NCI-H748 (cell line): Measurements from ENCODE around the gene ZNF148.

ENCODE experiments used
- DNase-seq: peaks from one replicate; lab custom pipeline; 2025; ENCODE audit not compliant: unreplicated experiment; lab: John Stamatoyannopoulos, UW

ZNF148 gene

GRCh38 chr3:125334675-125335560, 40.2 kb downstream of the ZNF148 start:
- no peak for DNase-seq

DNA sequence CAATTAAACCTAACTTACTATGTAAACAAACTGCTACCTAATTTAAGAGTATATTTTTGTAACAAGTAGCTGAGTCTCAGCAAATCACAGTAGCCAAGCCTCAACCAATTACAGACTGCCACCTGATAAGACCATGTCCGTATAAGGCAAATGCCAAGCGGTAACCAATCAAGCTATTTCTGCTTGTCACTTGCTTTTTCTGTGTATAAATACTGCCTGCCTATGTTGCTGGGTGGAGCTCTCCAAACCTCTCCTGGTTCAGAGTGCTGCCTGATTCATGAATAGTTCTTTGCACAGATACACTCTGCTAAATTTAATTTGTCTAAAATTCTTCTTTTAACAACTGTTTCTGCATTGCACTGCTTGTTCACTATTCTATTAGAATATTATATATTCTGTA, 42.6 kb downstream of the ZNF148 start:
- no peak for DNase-seq

DNA sequence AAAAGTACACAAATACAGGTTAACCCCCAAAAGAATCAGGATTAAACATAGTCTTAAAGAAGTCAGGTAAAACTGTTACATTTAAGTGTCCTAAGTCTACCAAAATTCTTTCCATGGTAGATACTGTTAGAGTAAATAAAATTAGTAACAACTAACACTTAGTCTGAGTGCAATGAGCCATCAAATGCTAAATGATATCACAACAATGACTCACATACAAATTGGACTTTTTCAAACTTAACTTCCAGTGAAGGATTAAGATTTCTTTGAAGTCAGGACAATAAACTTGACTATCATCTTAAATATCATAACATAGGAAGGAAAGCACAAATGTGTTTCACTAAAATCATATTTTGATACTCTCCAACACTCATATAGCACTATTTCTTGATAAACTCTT, 43.9 kb downstream of the ZNF148 start:
- no peak for DNase-seq

DNA sequence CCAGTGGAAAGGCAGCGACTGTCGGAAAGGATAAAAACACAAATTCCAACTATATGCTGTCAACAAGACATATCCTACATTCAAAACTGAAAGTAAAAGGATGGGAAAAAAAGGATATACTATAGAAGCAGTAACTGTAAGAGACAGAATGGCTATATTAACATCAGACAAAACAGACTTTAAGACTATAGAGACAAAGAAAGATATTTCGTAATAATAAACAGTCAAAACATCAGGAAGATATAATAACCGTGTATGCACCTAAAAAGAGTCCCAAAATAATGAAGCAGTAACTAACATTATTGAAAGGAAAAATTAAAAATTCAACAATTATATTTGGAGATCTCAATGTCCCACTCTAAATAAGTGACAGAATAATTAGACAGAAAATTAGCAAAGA, 48.2 kb downstream of the ZNF148 start:
- DNase-seq = no peak

DNA sequence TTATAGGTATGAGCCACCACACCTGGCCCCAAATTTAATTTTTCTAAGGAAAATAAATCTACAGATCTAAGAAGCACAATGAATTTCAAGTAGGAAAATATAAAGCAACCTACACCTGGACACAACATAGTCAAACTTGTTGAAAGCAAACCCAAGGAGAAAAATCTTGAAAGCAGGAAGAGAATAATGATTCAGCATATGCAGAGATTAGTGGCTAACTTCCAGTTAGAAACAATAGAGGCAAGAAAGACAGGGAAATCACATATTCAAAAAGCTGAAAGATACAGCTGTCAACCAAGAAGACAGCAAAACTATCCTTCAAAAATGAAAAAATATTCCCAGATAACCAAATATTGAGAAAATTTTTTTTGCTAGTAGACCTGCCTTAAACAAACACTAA, 49.4 kb downstream of the ZNF148 start:
- DNase-seq = no peak

GRCh38 chr3:125324341-125324740, 50.8 kb downstream of the ZNF148 start:
- no peak for DNase-seq

DNA sequence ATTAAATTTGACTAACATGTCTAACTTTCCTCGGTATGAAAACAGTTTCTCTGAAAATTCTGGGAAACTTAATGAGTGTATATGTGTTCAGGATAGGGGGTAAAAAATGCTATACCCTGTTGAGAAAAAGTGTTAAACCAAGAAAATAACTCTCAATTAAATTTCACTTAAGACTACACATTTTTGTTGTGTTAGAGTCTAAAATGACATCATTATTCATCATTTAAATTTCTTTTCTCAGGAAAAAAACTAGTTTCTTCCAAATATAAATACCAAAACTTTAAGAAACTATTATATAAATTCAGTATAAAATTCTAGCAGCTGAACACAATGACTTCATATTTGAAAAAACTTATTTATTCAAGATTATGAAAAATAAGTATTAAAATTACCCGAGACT, 52.2 kb downstream of the ZNF148 start:
- no peak for DNase-seq

DNA sequence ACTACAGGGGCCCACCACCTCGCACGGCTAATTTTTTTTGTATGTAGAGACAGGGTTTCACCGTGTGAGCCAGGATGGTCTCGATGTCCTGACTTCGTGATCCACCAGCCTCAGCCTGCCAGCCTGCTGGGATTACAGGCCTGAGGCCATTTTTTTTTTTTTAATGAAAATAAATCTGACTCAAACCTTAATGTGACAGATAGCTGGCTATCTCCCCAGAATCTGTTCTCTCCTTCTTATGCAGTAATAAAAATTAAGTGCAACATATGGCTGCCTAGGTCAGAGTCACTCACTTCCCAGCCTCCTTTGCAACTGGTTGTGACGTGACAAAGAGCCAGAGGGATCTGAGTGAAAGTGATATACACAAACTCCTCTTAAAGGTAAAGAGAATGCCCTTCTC, 53.0 kb downstream of the ZNF148 start:
- no peak for DNase-seq

GRCh38 chr3:125319765-125320164, 55.4 kb downstream of the ZNF148 start:
- DNase-seq = peak; percentile 1

GRCh38 chr3:125318871-125319270, 56.3 kb downstream of the ZNF148 start:
- DNase-seq = no peak

DNA sequence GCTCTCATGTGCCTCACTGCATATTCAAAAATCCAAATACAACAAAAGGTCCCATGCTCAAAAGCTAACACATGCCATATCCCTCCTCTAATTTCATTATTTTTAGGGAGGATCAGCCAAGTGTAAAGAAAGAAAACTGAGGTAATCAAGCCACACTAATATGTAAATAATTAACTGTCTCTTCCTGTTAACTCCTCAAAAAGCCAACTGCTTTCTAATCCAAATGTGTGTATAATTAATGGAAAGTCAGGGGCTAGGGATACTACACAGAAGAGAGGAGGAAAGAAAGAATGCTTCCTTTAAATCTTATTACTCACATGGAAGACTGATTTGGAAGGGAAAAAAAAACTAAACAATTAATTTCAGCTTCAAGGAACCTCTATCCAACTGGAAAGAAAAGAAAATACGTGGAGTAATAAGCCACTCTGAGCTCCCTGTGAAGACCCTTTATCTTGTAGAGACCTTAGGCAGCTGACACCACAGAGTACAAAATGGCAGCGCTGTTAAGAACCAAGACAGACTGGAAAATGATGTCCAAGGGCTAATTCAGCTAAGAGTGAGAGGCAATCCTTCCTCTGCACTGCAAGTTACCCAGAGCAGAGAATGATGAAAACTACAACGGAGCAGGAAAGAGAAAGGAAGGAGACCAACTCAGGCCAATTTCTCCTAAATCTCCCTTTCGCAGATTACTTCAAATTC, 56.8 kb downstream of the ZNF148 start:
- DNase-seq = no peak

DNA sequence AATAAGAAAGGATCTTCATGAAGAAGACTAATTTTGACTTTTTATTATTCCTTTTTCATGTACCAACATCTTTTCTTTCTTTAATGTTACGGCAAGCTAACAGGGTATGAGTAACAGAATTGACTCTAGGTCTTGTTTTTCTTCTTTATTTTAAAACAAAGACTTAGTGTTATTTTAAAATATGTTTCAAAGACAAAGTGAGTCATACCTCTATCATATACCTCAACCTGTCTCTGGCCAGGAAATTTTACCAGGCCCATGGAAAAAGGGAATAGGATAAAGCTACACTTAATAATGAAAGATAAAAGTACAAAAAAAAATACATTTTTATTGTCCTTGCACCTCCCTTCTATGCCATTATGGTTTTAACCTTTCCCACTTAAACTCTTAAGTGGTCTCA, 57.4 kb downstream of the ZNF148 start:
- DNase-seq = no peak

- DNase-seq = no peak
These were observed 58.2 kb downstream of the ZNF148 start for GRCh38 chr3:125316949-125317348.

GRCh38 chr3:125316246-125316645, 58.9 kb downstream of the ZNF148 start:
- DNase-seq = no peak

GRCh38 chr3:125313060-125313635, 62.0 kb downstream of the ZNF148 start:
- no peak for DNase-seq

DNA sequence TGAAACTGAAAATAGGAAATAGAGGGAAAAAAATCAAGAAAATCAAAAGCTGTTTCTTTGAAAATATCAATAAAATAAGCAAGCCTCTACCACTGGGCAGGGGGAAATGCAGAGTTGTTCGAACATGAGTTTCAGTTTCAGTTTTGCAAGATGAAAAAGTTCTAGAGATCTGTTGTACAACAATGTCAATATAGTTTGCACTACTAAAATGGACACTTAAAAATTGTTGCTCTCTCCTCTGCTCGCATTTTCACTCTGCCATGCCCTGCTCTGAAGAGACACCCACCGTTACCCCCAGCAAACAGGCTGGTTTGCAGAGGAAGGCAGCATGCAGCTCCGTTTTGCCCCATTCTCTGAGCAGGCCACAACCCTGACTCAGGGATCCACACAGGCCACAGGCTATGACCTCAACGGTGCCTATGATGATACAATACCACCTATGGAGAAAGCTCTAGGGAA, 64.5 kb downstream of the ZNF148 start:
- DNase-seq = no peak

- no peak for DNase-seq
These were observed 65.6 kb downstream of the ZNF148 start for GRCh38 chr3:125309476-125309875.

DNA sequence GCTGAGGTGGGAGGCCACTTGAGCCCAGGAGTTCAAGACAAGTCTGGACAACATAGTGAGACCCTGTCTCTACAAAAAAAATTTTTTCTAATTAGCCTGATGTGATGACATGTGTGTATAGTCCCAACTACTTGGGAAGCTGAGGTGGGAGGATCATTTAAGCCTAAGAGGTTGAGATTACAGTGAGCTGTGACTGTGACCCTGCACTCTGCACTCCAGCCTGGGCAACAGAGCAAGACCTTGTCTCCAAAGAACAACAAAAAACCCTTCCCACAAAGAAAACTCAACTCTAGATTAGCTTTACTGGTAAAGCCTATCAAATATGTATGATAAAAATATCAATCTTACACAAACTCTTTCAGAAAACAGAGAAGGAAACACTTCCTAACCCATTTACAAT, 68.5 kb downstream of the ZNF148 start:
- no peak for DNase-seq

GRCh38 chr3:125302932-125303331, 72.2 kb downstream of the ZNF148 start:
- no peak for DNase-seq

GRCh38 chr3:125300416-125300815, 74.7 kb downstream of the ZNF148 start:
- no peak for DNase-seq

- DNase-seq = no peak
These were observed 80.7 kb downstream of the ZNF148 start for GRCh38 chr3:125294411-125294810.

DNA sequence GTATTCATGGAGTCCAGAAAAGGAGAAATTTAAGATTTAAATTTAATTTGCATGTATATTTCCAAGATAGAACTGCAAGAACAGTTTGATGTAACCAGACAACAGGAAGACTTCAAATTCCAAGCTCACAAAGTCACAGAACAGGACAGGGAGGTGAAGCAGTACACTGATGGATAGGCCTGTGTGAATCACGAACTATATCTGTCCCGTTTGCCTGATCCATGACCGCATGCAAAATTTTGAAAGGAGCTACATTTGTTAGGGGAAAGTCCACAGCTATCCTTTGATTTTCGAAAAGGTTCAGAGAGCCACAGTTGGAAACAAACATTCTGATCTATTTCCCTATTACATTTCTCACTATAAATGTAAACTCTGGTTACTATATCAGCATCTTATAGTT, 83.1 kb downstream of the ZNF148 start:
- no peak for DNase-seq
